B cell (primary cell): ENCODE measurements around the gene MSH4.

ENCODE experiments used
- EZH2 ChIP-seq: IDR thresholded peaks from 2 replicates; pipeline ENCODE4 v1.6.1; 2012; ENCODE audit warnings: borderline replicate concordance, low read depth, mild to moderate bottlenecking, moderate library complexity, low read length; ENCODE audit not compliant: insufficient read depth, poor library complexity, severe bottlenecking
- TF ChIP-seq, protein P1 (sequence below): fragments of 200-600 bp; IDR thresholded peaks from one replicate; pipeline ENCODE4 v1.8.0; 2022; ENCODE audit warnings: antibody characterized with exemption, mild to moderate bottlenecking

DNA sequence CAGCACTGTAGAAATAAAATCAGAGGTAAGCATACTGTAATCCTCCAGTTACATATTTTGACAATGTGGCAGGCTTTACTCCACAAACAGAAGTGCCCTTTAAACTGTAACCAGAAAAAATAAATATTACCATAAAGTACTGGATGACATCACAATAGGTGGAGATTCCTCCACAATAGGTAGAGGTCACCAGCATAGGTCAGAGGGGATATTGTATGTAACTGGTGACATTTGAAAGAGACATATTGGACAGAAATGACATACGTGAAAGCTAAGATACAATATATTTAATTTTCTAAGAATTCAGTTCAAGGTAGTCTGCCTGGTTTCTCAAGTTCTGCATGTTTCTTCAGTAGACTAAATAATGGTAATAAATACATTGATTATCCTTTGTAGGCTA, 135.6 kb downstream of the MSH4 start, which contains the start of gene ASB17:
- TF ChIP-seq, protein P1, sequence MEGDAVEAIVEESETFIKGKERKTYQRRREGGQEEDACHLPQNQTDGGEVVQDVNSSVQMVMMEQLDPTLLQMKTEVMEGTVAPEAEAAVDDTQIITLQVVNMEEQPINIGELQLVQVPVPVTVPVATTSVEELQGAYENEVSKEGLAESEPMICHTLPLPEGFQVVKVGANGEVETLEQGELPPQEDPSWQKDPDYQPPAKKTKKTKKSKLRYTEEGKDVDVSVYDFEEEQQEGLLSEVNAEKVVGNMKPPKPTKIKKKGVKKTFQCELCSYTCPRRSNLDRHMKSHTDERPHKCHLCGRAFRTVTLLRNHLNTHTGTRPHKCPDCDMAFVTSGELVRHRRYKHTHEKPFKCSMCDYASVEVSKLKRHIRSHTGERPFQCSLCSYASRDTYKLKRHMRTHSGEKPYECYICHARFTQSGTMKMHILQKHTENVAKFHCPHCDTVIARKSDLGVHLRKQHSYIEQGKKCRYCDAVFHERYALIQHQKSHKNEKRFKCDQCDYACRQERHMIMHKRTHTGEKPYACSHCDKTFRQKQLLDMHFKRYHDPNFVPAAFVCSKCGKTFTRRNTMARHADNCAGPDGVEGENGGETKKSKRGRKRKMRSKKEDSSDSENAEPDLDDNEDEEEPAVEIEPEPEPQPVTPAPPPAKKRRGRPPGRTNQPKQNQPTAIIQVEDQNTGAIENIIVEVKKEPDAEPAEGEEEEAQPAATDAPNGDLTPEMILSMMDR = no peak
- no peak for TF ChIP-seq EZH2
